NK-92 (cell line): Measurements from ENCODE around the gene LRPAP1.

Experiments used
- DNase-seq: peaks from one replicate; lab custom pipeline; 2025; ENCODE audit not compliant: unreplicated experiment; lab: John Stamatoyannopoulos, UW

LRPAP1 gene

DNA sequence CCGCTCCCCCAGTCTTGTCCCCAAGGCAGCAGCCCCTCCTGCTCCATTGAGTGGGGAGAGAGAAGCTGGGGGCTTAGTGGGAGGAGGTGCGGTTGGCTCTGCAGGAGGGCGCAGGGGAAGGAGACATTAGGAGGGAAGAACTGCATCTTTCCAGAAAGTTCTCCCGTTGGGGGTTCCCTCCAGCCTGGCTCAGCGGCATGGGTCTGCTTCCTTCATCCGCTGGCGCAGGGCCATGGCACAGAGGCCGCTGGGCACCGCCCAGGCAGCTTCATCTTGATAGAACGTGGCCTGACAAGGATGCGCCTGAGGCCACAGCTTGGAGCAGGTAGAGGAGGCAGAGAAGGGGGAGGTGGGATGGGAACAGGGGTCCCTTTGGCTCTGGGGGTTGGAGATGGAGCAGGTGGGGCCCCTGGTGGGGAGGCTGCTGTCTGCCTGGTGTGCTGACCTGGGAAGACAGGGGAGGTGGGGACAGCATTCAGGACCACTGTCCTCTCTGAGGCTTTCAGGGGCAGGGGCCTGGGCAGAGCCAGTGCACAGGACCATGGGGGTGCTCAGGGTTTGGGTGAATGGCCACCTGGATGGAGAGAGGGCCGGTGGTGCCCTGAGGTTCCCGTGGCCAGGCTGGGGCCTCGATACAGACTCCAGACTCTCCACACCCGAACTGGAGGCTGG is 57.0 kb downstream of the LRPAP1 start:
- no peak for DNase-seq

GRCh38 chr4:3473996-3474765 is 58.0 kb downstream of the LRPAP1 start:
- DNase-seq: no peak

DNA sequence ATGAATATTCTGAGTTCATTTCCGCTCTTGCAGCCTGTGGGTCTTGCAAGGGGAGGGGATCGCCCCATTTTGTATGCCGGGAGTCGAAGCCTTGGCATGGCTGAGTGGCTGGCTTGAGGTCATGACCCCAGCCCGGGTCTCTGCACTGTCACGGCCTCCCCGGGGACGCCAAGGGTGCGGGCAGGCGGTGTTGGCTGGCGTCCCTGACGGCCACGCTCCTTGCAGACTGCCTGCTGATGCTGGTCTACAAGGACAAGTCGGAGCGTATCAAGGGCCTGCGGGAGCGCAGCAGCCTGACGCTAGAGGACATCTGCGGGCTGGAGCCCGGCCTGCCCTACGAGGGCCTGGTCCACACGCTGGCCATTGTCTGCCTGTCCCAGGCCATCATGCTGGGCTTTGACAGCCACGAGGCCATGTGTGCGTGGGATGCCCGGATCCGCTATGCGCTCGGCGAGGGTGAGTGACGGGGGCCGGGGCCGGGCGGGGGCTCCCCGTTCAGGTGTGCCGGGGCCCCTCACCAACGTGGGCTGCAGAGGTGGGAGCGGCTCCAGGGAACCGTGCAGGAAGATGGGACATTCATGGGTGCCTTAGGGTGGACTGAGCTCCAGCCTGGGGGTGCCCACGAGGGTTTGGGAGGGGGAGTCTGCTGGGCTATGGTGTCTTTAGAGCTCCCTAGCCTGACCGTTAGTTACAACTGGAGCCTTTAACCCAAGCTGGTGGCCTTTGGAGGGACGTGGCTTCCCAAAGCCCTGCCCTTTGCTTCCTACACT is 58.9 kb downstream of the LRPAP1 start:
- DNase-seq: no peak

DNA sequence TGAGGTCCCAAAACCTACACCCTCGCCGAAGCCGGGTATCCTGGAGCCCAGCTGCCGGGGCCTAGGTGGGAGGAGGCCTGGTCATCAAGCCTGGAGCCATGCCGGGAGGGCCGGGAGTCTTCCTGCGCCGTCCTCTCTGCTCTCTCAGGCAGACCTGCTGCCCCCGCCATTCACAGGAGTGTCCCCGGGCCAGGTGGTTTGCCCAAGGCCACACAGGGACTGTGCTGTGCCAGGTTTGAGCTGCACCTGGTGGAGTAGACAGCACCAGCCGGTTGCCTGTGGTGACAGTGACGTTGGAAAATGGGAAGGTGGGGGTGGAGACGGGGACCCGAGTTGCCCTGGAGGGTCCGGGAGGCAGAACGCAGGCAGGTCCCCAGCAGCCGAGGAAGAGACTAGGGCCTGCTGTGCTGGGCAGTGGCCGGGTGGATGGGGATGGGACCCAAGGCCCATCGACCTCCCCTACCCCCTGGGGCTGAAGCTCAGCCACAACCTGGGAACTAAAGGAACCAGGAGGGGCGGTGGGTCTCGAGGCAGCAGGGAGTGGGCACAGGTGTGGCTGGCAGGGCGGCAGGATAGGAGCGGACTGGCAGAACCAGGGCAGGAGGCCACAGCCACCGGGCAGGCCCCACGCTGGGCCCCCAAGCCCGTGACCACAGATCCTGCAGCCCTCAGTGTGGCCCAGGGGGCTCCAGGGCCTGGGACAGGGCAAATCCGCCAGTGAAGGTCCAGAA is 59.6 kb downstream of the LRPAP1 start:
- DNase-seq: no peak

GRCh38 chr4:3471886-3472285 is 60.3 kb downstream of the LRPAP1 start:
- DNase-seq: no peak

- no peak for DNase-seq
These were observed 61.0 kb downstream of the LRPAP1 start for GRCh38 chr4:3471098-3471760.

- no peak for DNase-seq
These were observed 61.8 kb downstream of the LRPAP1 start for GRCh38 chr4:3470244-3471097.

DNA sequence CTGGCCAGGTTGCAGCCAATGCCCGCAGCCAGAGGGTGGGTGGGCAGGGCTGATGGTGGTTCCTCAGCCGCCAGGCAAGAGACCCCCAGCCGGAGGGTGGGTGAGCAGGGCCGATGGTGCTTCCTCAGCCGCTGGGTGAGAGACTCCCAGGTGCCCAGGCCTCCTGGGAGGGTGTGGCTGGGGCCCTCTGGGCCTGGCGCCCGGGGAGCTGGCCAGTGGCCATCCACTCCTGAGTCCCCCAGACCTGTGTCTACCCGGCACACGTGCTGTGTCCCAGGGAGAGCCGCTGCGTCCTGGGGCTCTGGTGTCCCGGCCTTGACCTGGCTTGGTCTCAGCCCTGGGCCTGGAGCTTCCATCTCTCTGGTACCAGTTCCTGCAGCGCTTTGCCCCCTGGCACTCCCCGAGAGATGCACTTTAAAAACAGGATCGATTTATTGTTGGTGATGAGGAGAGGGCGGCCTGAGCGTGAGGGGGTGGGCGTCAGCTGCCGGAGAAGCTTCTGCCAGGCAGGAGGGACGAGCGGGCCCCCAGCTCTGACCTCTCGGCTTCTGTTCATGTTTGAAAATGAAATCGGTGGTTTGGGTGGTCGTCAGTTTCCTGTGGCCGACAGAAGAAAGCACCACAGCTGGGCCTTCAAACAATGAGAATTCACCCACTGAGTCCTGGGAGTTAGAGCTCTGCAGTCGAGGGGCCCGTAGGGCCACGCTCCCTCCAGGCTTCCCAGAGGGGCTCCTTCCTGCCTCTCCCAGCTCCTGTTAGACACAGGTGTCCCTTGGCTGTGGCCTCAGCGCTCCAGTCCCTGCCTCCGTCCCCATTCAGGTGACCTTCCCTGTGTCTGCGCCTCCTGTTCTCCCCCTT is 62.6 kb downstream of the LRPAP1 start:
- no peak for DNase-seq

GRCh38 chr4:3468804-3469203 is 63.4 kb downstream of the LRPAP1 start:
- DNase-seq: no peak

DNA sequence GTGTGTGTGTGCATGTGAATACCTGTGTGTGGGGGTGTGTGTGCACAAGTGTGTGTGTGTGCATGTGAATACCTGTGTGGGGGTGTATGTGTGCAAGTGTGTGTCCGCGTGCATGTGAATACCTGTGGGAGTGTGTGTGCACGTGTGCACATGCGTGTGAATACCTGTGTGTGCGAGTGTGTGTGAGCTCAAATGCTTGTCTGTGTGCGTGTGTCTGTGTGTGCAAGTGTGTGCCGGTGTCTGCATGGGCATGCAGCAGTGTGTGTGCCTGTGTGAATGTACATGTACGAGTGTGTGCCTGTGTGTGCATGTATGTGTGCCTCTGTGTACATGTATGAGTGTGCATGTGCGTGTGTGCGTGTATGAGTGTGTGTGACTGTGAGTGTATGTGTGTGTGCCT is 64.1 kb downstream of the LRPAP1 start:
- DNase-seq: no peak

GRCh38 chr4:3467601-3468031 is 64.6 kb downstream of the LRPAP1 start:
- no peak for DNase-seq

DNA sequence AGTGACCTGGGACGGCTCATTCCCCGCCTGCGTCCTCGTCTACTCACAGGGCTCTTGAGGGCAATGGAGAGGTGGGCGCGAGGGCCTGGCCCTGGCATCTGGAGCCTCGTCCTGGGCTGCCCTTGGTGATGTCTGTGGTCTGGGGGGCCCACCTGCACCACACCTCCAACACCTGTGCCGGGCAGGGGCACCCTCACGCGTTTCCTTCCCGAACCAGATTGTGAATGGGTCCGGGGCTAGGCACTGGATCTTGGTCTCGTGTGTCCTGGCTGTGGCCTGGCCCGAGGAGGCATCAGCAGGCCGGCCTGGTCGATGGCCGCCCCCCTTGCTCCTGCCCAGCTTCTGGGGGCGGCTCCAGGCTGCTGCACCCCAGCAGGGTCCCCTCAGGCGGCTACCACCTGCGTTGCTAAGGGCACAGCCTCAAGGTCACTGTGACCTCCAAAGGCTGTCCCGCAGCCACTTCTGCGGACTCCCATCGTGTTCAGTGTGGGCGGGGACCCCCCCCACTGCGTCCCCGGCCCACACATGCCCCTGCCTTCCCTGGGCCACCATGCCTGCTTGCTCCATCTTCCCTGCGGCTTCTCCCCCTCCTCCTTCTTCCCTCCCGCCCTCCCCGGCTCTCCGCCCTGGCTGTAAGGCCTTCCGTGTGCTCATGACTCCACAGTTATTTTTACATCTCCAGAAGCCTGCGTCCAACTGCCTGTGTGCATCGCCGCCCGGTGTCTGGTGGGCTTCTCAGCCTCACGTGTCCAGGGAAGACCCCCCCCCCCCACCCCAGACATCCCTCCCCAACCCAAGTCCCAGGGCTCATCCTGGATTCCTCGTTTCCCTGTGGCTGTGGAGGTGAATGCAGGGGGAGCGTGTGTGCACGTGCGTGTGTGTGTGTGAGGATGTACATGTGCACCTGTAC is 65.3 kb downstream of the LRPAP1 start:
- DNase-seq: no peak

GRCh38 chr4:3465698-3466671 is 66.2 kb downstream of the LRPAP1 start:
- DNase-seq: no peak

- no peak for DNase-seq
These were observed 67.1 kb downstream of the LRPAP1 start for GRCh38 chr4:3464911-3465697.

GRCh38 chr4:3464349-3464905 is 67.8 kb downstream of the LRPAP1 start:
- DNase-seq: no peak
